GM13977 (cell line): Measurements from ENCODE around the gene RASGEF1C.

Experiments
- DNase-seq: peaks from one replicate; pipeline ENCODE4 v3.0.0; 2012; ENCODE audit warnings: low spot score
- in situ Hi-C: fragments of 300-500 bp; cut with MboI; formaldehyde crosslinking; loops from one replicate; pipeline ENCODE4 v1.12.0; 2022; ENCODE audit warnings: low sequenced_read_pairs, low pct_unique_long_range_greater_than_20kb, mixed read lengths, inconsistent platforms; ENCODE audit not compliant: unreplicated experiment
- TF ChIP-seq, protein P1 (sequence below): IDR thresholded peaks from 2 replicates; pipeline ENCODE4 v1.5.1; 2012; ENCODE audit warnings: mild to moderate bottlenecking, control low read depth; ENCODE audit not compliant: insufficient read depth; ENCODE audit errors: extremely low read depth, missing control alignments

Gene RASGEF1C

GRCh38 chr5:180083529-180084060 lies 125.4 kb downstream of the RASGEF1C start:
- TF ChIP-seq, protein P1, sequence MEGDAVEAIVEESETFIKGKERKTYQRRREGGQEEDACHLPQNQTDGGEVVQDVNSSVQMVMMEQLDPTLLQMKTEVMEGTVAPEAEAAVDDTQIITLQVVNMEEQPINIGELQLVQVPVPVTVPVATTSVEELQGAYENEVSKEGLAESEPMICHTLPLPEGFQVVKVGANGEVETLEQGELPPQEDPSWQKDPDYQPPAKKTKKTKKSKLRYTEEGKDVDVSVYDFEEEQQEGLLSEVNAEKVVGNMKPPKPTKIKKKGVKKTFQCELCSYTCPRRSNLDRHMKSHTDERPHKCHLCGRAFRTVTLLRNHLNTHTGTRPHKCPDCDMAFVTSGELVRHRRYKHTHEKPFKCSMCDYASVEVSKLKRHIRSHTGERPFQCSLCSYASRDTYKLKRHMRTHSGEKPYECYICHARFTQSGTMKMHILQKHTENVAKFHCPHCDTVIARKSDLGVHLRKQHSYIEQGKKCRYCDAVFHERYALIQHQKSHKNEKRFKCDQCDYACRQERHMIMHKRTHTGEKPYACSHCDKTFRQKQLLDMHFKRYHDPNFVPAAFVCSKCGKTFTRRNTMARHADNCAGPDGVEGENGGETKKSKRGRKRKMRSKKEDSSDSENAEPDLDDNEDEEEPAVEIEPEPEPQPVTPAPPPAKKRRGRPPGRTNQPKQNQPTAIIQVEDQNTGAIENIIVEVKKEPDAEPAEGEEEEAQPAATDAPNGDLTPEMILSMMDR, result no peak

DNA sequence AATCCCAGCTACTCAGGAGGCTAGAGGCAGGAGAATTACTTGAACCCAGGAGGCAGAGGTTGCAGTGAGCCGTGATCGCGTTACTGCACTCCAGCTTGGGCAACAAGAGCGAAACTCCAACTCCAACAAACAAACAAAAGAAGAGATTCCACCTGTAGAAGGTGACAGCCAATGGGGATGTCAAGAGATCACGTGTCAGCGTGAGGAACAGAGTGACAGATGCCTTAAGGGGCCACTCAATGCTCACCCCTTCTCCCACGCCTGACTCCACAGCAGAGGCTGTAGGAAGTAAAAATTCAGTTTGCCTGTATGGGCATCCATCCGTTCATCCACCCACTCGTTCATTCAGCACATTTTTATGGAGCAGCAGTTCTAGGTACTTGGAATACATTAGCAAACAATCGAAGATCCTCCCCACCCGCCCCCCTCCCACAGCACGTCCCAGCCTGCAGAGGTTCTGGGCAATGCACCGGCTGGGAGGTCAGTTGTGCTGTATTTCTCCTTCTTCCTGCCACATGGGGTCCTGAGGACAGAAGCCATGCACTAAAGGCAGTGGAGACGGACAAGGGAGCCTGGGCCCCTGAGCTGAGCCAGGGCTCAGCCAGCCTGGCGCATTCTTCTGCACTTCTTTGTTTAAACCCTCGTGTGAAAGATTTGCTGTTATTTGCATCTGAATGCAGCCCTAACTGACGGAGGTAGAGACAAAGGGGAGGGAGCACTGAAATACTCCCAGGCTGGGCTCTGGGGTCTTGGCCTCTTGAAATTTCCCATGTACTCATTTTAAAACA lies 126.2 kb downstream of the RASGEF1C start:
- TF ChIP-seq, protein P1, result no peak
- DNase-seq, result no peak
- in situ Hi-C loops, result no loop called here

More at GRCh38 chr5:180083529-180084060, 125.4 kb downstream of the RASGEF1C start:
- no peak for DNase-seq
- in situ Hi-C loops, result no loop called here

- DNase-seq, result no peak
- TF ChIP-seq, protein P1, result no peak
- in situ Hi-C loops, result no loop called here
Observed at GRCh38 chr5:180081481-180081880, 127.5 kb downstream of the RASGEF1C start.

- TF ChIP-seq, protein P1, result no peak
- in situ Hi-C loops, result no loop called here
- no peak for DNase-seq
Observed at GRCh38 chr5:180080486-180081280, 128.3 kb downstream of the RASGEF1C start.

DNA sequence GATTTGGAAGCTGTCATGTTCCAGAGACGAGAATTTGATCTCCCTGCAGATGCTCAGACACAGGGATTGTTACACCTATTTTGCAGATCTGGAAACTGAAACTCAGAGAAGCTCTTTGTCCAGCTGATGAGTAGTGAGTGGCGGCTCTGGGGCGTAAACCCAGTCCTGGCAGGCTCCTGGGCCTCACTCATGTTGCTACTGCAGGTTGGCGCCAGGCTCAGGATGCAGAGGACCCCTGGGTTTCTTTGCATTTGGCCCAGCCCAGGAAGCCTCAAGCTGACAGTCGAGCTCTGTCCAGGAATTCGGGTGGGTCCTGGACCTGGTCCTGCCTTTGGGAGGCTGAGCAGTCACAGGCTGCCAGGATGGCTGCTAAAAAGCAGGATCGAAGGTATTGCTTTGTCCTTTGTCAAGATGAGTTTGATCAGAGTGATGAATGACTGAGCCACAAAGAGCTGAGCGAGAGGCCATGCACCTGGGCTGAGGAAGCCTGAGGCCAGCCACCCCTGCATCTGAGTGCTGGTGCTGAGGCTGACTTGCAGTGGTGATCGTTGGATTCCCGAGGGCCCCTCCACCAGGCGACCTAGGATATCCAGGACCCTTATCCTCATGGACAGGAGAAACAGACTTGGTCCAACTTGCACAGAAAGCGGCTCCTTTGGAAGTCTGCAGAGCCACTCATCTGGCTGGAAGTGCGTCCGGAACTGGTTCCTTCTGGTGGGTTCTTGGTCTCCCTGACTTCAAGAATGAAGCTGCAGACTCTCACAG lies 129.1 kb downstream of the RASGEF1C start:
- no peak for DNase-seq
- TF ChIP-seq, protein P1, result no peak
- in situ Hi-C loops, result no loop called here

DNA sequence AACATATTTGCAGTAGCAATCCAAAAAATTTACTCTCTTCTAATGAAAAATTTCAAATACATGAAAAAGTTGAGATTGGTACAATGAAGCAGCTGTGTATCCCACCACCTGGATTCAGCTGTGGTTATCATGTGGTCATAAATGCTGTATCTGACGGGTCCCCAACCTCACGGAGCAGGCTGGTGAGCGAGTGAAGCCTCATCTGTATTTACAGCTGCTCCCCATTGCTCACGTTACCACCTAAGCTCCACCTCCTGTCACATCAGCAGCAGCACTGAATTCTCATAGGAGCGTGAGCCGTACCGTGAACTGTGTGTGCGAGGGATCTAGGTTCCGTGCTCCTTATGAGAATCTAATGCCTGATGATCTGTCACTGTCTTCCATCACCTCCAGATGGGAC lies 130.7 kb downstream of the RASGEF1C start:
- in situ Hi-C loops, result no loop called here
- no peak for DNase-seq
- TF ChIP-seq, protein P1, result no peak
